Activated T-cell treated with anti-CD3 and anti-CD28 coated beads, Interleukin-2, amount 50 U/mL, for 72 hours (primary cell): Measurements from ENCODE around the gene STIM2. TPM values are rescaled to one million over a fixed set of nuclear protein-coding genes. Genes with fewer than 3 reads are reported as not detected.
A peak's percentile ranks its signal among the peaks of the same experiment; 100 is the strongest.

Experiments used
- ATAC-seq, 2 donors: fragments of 150-1000 bp; cut with Tn5 transposase; replicated peaks in 1 of 2; 2 replicates each; pipeline ENCODE4 v1.10.0; 2021; ENCODE audit warnings: moderate library complexity in 2 of 2, mild to moderate bottlenecking in 1 of 2
- DNase-seq, 2 donors: peaks; one replicate each; pipeline ENCODE4 v3.0.0; 2021 to 2022; ENCODE audit warnings: mixed read lengths in 1 of 2
- H3K27ac Mint-ChIP-seq: one replicate; pipeline ENCODE4 v1.8.0; 2022; ENCODE audit warnings: mild to moderate bottlenecking, moderate library complexity, mixed read lengths
- H3K27me3 Mint-ChIP-seq: one replicate; pipeline ENCODE4 v1.8.0; 2022; ENCODE audit warnings: low read depth, mixed read lengths
- H3K36me3 Mint-ChIP-seq, 2 donors: one replicate each; pipeline ENCODE4 v1.8.0; 2022; ENCODE audit warnings: mixed read lengths in 2 of 2, mild to moderate bottlenecking in 1 of 2; ENCODE audit not compliant: insufficient read depth in 2 of 2
- H3K4me1 Mint-ChIP-seq: one replicate; pipeline ENCODE4 v1.8.0; 2022; ENCODE audit warnings: low read depth, mixed read lengths
- H3K4me3 Mint-ChIP-seq, 2 donors: one replicate each; pipeline ENCODE4 v1.8.0; 2022; ENCODE audit warnings: mild to moderate bottlenecking in 2 of 2, mixed read lengths in 2 of 2, moderate library complexity in 2 of 2
- H3K9me3 Mint-ChIP-seq, 2 donors: one replicate each; pipeline ENCODE4 v1.8.0; 2022; ENCODE audit warnings: mixed read lengths in 2 of 2
- total RNA-seq, 2 donors: library from RNA; stranded (reverse); gene quantifications; one replicate each; pipeline ENCODE4 v1.2.3, GENCODE V29; 2022

STIM2 gene
- total RNA-seq, 2 donors from 2014 or later = 39.6 to 47.0 TPM

GRCh38 chr4:27007507-27007906 is 146.9 kb downstream of the STIM2 start:
- peaks cover 38% of the 10 kb centered on the region for H3K4me1 Mint-ChIP-seq

GRCh38 chr4:27008679-27009078 is 148.0 kb downstream of the STIM2 start:
- ATAC-seq = no peak
- H3K36me3 Mint-ChIP-seq = peaks cover 0 to 2% of the 10 kb centered on the region in 2 donors
- peaks cover 26% of the 10 kb centered on the region for H3K4me1 Mint-ChIP-seq
- DNase-seq = no peak
- no peak overlapping the region for H3K4me3 Mint-ChIP-seq
- no peaks in the 10 kb centered on the region for H3K27me3 Mint-ChIP-seq
- H3K27ac Mint-ChIP-seq = peak overlapping the region; percentile 44
- H3K9me3 Mint-ChIP-seq = no peaks in the 10 kb centered on the region

More at GRCh38 chr4:27007507-27007906, 146.9 kb downstream of the STIM2 start:
- DNase-seq (no peak), ATAC-seq (no peak)
- H3K4me3 Mint-ChIP-seq = no peak overlapping the region
- H3K36me3 Mint-ChIP-seq = peaks cover 2% of the 10 kb centered on the region in 2 donors
- no peak overlapping the region for H3K27ac Mint-ChIP-seq
- no peaks in the 10 kb centered on the region for H3K27me3 Mint-ChIP-seq
- no peaks in the 10 kb centered on the region for H3K9me3 Mint-ChIP-seq

GRCh38 chr4:27009539-27009938 is 148.9 kb downstream of the STIM2 start:
- DNase-seq = no peak
- H3K4me3 Mint-ChIP-seq = no peak overlapping the region
- peaks cover 18% of the 10 kb centered on the region for H3K4me1 Mint-ChIP-seq
- no peak overlapping the region for H3K27ac Mint-ChIP-seq
- no peak for ATAC-seq
- H3K36me3 Mint-ChIP-seq = peaks cover 0 to 2% of the 10 kb centered on the region in 2 donors
- no peaks in the 10 kb centered on the region for H3K27me3 Mint-ChIP-seq
- no peaks in the 10 kb centered on the region for H3K9me3 Mint-ChIP-seq

DNA sequence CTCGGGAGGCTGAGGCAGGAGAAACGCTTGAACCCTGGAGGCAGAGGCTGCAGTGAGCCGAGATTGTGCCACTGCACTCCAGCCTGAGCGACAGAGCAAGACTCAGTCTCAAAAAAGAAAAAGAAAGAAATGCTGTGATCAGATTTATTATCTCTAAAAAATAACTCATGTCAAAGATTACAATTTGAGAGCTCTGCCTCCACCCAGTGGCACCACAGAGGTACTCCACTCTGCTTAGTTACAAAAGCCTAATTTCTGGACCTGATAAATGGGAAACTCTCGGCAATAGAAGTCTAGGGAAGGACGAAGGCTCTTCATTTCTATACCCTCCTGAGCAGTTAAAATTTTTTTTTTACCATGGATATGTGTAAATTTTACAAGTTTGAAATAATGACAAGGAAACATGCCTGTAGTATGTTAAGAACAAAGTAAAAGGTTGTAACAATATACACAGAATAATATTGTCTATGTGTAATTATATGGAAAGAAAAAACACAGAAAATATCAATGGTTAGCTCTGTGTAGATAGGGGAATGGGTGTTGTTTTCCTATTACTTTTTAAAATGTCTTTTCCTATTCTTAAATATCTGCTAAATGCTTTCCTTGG is 149.8 kb downstream of the STIM2 start:
- peaks cover 16% of the 10 kb centered on the region for H3K4me1 Mint-ChIP-seq
- no peak overlapping the region for H3K4me3 Mint-ChIP-seq
- H3K36me3 Mint-ChIP-seq = peaks cover 0 to 2% of the 10 kb centered on the region in 2 donors
- ATAC-seq = peak; percentile 56 to 69
- no peaks in the 10 kb centered on the region for H3K9me3 Mint-ChIP-seq
- H3K27me3 Mint-ChIP-seq = no peaks in the 10 kb centered on the region
- peak; percentile 51 to 62 for DNase-seq
- H3K27ac Mint-ChIP-seq = no peak overlapping the region

- H3K9me3 Mint-ChIP-seq = peaks cover 0 to 1% of the 10 kb centered on the region in 2 donors
- H3K4me1 Mint-ChIP-seq = peaks cover 13% of the 10 kb centered on the region
- ATAC-seq = no peak
- no peaks in the 10 kb centered on the region for H3K27me3 Mint-ChIP-seq
- H3K36me3 Mint-ChIP-seq = peaks cover 3 to 5% of the 10 kb centered on the region in 2 donors
- no peak overlapping the region for H3K4me3 Mint-ChIP-seq
- H3K27ac Mint-ChIP-seq = no peak overlapping the region
- DNase-seq = no peak
Observed at GRCh38 chr4:27011401-27011800, 150.8 kb downstream of the STIM2 start.

DNA sequence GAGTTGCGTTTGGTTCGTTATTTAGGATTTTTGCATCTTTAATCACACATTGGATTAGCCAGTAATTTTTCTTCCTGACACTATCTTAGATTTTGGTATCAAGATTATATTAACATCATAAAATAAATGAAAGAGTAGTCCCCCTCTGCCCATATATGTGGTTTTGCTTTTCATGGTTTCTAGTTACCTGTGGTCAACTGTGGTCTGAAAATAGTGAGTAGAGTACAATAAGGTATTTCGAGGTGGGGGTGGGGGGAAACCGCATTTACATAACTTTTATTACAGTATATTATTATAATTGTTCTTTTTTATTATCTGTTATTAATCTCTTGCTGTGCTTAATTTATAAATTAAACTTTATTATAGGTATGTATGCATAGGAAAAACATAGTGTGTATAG is 152.4 kb downstream of the STIM2 start:
- no peak overlapping the region for H3K27ac Mint-ChIP-seq
- peaks cover 3 to 5% of the 10 kb centered on the region in 2 donors for H3K36me3 Mint-ChIP-seq
- peaks cover 20% of the 10 kb centered on the region for H3K4me1 Mint-ChIP-seq
- DNase-seq (no peak), ATAC-seq (no peak)
- H3K9me3 Mint-ChIP-seq = peaks cover 0 to 1% of the 10 kb centered on the region in 2 donors
- H3K4me3 Mint-ChIP-seq = no peak overlapping the region
- no peaks in the 10 kb centered on the region for H3K27me3 Mint-ChIP-seq

- Mint-ChIP-seq H3K4me1 (peaks cover 11% of the 10 kb centered on the region), H3K27ac (no peak overlapping the region), H3K36me3 (peaks cover 3 to 12% of the 10 kb centered on the region in 2 donors), H3K4me3 (no peak overlapping the region), H3K9me3 (peaks cover 0 to 1% of the 10 kb centered on the region in 2 donors), H3K27me3 (no peaks in the 10 kb centered on the region)
- no peak for ATAC-seq
- no peak for DNase-seq
Observed at GRCh38 chr4:27016551-27016950, 155.9 kb downstream of the STIM2 start.

DNA sequence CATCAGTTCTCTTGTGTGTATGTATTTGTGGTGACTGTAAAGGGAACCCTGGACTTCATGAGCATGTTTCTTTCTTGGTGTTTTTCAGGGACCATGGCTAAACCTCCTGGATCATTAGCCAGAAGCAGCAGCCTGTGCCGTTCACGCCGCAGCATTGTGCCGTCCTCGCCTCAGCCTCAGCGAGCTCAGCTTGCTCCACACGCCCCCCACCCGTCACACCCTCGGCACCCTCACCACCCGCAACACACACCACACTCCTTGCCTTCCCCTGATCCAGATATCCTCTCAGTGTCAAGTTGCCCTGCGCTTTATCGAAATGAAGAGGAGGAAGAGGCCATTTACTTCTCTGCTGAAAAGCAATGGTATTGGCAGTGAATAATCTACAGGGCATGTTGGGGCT is 157.0 kb downstream of the STIM2 start:
- no peaks in the 10 kb centered on the region for H3K27me3 Mint-ChIP-seq
- peaks cover 11% of the 10 kb centered on the region for H3K4me1 Mint-ChIP-seq
- H3K36me3 Mint-ChIP-seq = peaks cover 3 to 12% of the 10 kb centered on the region in 2 donors
- ATAC-seq (no peak), DNase-seq (no peak)
- no peak overlapping the region for H3K4me3 Mint-ChIP-seq
- peaks cover 0 to 1% of the 10 kb centered on the region in 2 donors for H3K9me3 Mint-ChIP-seq
- no peak overlapping the region for H3K27ac Mint-ChIP-seq

- Mint-ChIP-seq H3K27ac (peak overlapping the region; percentile 66), H3K4me1 (peaks cover 12% of the 10 kb centered on the region), H3K27me3 (no peaks in the 10 kb centered on the region), H3K9me3 (peaks cover 0 to 1% of the 10 kb centered on the region in 2 donors), H3K36me3 (peaks cover 3 to 12% of the 10 kb centered on the region in 2 donors), H3K4me3 (no peak overlapping the region)
- DNase-seq (no peak), ATAC-seq (peak in 1 of 2 donors; percentile 42)
Observed at GRCh38 chr4:27018076-27018475, 157.4 kb downstream of the STIM2 start.

DNA sequence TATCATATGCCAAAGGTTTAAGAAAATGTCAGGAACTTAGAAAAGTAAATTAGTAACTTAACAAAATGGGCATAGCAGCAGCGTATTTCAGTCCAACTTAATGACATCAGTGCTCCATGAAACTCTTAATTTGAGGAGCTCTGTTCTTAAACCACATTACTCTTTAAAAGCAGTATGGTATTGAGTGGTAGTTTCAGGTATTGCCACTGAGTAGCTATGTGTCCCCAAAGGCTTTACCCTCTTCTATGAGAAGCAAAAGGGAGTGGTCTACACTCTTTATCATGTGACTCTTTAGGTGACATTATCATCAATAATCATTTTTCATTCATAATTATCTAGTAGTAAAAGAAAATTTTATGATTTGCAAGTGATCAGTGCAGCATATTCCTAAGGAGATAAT is 158.3 kb downstream of the STIM2 start:
- Mint-ChIP-seq H3K4me1 (peaks cover 19% of the 10 kb centered on the region), H3K27ac (no peak overlapping the region), H3K4me3 (no peak overlapping the region), H3K9me3 (peaks cover 0 to 1% of the 10 kb centered on the region in 2 donors), H3K27me3 (no peaks in the 10 kb centered on the region), H3K36me3 (peaks cover 3 to 14% of the 10 kb centered on the region in 2 donors)
- ATAC-seq (peak in 1 of 2 donors; percentile 43), DNase-seq (no peak)

- Mint-ChIP-seq H3K9me3 (peaks cover 0 to 1% of the 10 kb centered on the region in 2 donors), H3K4me1 (peaks cover 19% of the 10 kb centered on the region), H3K27me3 (no peaks in the 10 kb centered on the region), H3K27ac (no peak overlapping the region), H3K36me3 (peaks cover 3 to 14% of the 10 kb centered on the region in 2 donors), H3K4me3 (no peak overlapping the region)
- ATAC-seq (no peak), DNase-seq (no peak)
Observed at GRCh38 chr4:27019766-27020165, 159.1 kb downstream of the STIM2 start.

- DNase-seq = no peak
- ATAC-seq = no peak
- peaks cover 0 to 1% of the 10 kb centered on the region in 2 donors for H3K9me3 Mint-ChIP-seq
- H3K4me3 Mint-ChIP-seq = no peak overlapping the region
- H3K27ac Mint-ChIP-seq = no peak overlapping the region
- H3K4me1 Mint-ChIP-seq = peaks cover 19% of the 10 kb centered on the region
- peaks cover 3 to 14% of the 10 kb centered on the region in 2 donors for H3K36me3 Mint-ChIP-seq
- no peaks in the 10 kb centered on the region for H3K27me3 Mint-ChIP-seq
Observed at GRCh38 chr4:27020203-27020602, 159.6 kb downstream of the STIM2 start.

- Mint-ChIP-seq H3K27ac (no peak overlapping the region), H3K36me3 (peaks cover 3 to 14% of the 10 kb centered on the region in 2 donors), H3K9me3 (peaks cover 0 to 1% of the 10 kb centered on the region in 2 donors), H3K4me1 (peaks cover 19% of the 10 kb centered on the region), H3K27me3 (no peaks in the 10 kb centered on the region), H3K4me3 (no peak overlapping the region)
- ATAC-seq (no peak), DNase-seq (no peak)
Observed at GRCh38 chr4:27020603-27021002, 160.0 kb downstream of the STIM2 start.

GRCh38 chr4:27022963-27023362 is 162.3 kb downstream of the STIM2 start:
- no peak overlapping the region for H3K4me3 Mint-ChIP-seq
- no peaks in the 10 kb centered on the region for H3K27me3 Mint-ChIP-seq
- H3K4me1 Mint-ChIP-seq = peaks cover 8% of the 10 kb centered on the region
- no peaks in the 10 kb centered on the region for H3K9me3 Mint-ChIP-seq
- ATAC-seq (peak in 1 of 2 donors; percentile 33), DNase-seq (no peak)
- no peak overlapping the region for H3K27ac Mint-ChIP-seq
- H3K36me3 Mint-ChIP-seq = peaks cover 2 to 9% of the 10 kb centered on the region in 2 donors
